Neutrophil (primary cell): ENCODE measurements around the gene ATP11A.

ENCODE experiments used
- H3K27ac ChIP-seq: fragments of 200-600 bp; sonication (generic); 2 replicates; pipeline ENCODE4 v1.5.1; 2016; ENCODE audit warnings: mild to moderate bottlenecking, moderate library complexity
- H3K27me3 ChIP-seq: fragments of 200-600 bp; sonication (generic); 2 replicates; pipeline ENCODE4 v1.6.0; 2016; ENCODE audit warnings: mild to moderate bottlenecking
- H3K36me3 ChIP-seq: fragments of 200-600 bp; sonication (generic); 2 replicates; pipeline ENCODE4 v1.5.1; 2017
- H3K4me1 ChIP-seq, 2 experiments: fragments of 200-600 bp in 1 of 2; sonication (generic) in 1 of 2; 1 replicate in 1 of 2; 2 replicates in 1 of 2; pipeline versions ENCODE4 v1.5.1 to v1.6.1; 2013 to 2016; ENCODE audit warnings: low read depth in 1 of 2, low read length in 1 of 2, mild to moderate bottlenecking in 1 of 2, moderate library complexity in 1 of 2; ENCODE audit not compliant: control insufficient read depth in 1 of 2, insufficient read depth in 1 of 2
- H3K4me3 ChIP-seq, 2 experiments: fragments of 200-600 bp in 1 of 2; sonication (generic) in 1 of 2; 1 replicate in 1 of 2; 2 replicates in 1 of 2; pipeline ENCODE4 v1.5.1; 2013 to 2016; ENCODE audit warnings: low read depth in 1 of 2, low read length in 1 of 2, mild to moderate bottlenecking in 1 of 2, moderate library complexity in 1 of 2
- H3K9me3 ChIP-seq: fragments of 200-600 bp; sonication (generic); 2 replicates; pipeline ENCODE4 v1.5.1; 2016
- TF ChIP-seq, protein P1 (sequence below): fragments of 200-600 bp; sonication (generic); IDR thresholded peaks from 2 replicates; pipeline ENCODE4 v1.5.1; 2016; ENCODE audit warnings: antibody characterized with exemption

The ATP11A gene

DNA sequence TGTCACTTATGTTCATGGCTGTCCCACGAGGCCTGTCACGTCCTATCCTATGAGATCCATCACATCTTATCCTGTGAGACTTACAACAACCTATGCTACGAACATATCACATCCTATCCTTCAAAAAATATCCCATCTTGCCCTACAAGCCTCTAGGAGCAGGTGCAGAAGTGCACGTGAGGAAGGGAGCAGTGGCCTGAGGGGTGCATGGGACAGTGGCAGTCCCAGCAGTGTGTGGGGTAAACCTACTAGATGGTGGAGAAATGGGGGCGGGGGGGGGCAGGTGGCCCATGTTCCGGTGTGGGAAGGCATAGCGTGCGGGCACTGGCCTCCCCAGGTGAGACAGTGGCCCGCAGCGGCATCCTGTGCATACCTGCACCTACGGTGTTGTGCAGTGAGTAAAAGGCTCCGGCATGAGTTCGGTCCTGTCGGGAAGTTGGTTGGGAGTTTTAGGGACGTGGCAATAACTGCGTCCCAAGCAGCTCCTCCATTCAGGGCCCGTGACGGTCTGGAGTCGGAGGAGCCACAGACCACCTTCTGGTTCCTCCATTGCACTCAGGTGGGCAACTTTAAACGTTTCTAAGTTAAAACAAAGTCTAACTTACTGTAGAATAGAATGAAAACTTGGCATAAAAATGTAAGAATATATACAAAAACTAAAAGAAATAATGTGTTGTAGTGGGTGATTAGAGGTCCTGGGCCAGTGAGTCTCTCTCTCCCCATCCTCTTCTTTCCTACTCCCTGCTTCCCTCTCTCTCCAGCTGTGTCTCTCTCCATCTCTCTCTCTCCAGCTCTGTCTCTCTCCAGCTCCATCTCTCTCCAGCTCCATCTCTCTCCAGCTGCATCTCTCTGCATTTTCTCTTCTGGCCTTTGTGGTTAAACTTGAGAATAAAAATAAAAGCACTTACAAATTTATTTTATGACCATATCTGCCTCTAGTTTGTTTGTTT is 42.1 kb downstream of the ATP11A start:
- no peaks in the 10 kb centered on the region for H3K9me3 ChIP-seq
- TF ChIP-seq, protein P1, sequence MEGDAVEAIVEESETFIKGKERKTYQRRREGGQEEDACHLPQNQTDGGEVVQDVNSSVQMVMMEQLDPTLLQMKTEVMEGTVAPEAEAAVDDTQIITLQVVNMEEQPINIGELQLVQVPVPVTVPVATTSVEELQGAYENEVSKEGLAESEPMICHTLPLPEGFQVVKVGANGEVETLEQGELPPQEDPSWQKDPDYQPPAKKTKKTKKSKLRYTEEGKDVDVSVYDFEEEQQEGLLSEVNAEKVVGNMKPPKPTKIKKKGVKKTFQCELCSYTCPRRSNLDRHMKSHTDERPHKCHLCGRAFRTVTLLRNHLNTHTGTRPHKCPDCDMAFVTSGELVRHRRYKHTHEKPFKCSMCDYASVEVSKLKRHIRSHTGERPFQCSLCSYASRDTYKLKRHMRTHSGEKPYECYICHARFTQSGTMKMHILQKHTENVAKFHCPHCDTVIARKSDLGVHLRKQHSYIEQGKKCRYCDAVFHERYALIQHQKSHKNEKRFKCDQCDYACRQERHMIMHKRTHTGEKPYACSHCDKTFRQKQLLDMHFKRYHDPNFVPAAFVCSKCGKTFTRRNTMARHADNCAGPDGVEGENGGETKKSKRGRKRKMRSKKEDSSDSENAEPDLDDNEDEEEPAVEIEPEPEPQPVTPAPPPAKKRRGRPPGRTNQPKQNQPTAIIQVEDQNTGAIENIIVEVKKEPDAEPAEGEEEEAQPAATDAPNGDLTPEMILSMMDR, result no peak
- no peak overlapping the region for H3K27ac ChIP-seq
- no peaks in the 10 kb centered on the region for H3K4me1 ChIP-seq
- no peak overlapping the region for H3K4me3 ChIP-seq
- H3K36me3 ChIP-seq, result peaks cover 27% of the 10 kb centered on the region
- H3K27me3 ChIP-seq, result no peaks in the 10 kb centered on the region

GRCh38 chr13:112732679-112733078 is 42.8 kb downstream of the ATP11A start:
- Histone ChIP-seq H3K9me3 (no peaks in the 10 kb centered on the region), H3K36me3 (peaks cover 27% of the 10 kb centered on the region), H3K4me1 (no peaks in the 10 kb centered on the region), H3K27me3 (no peaks in the 10 kb centered on the region), H3K4me3 (no peak overlapping the region), H3K27ac (no peak overlapping the region)
- TF ChIP-seq, protein P1, result no peak

- Histone ChIP-seq H3K4me1 (no peaks in the 10 kb centered on the region), H3K27ac (peak overlapping the region; percentile 8), H3K4me3 (no peak overlapping the region), H3K9me3 (no peaks in the 10 kb centered on the region), H3K27me3 (no peaks in the 10 kb centered on the region), H3K36me3 (peaks cover 24% of the 10 kb centered on the region)
- TF ChIP-seq, protein P1, result no peak
These were observed 43.3 kb downstream of the ATP11A start for GRCh38 chr13:112733112-112733511.

DNA sequence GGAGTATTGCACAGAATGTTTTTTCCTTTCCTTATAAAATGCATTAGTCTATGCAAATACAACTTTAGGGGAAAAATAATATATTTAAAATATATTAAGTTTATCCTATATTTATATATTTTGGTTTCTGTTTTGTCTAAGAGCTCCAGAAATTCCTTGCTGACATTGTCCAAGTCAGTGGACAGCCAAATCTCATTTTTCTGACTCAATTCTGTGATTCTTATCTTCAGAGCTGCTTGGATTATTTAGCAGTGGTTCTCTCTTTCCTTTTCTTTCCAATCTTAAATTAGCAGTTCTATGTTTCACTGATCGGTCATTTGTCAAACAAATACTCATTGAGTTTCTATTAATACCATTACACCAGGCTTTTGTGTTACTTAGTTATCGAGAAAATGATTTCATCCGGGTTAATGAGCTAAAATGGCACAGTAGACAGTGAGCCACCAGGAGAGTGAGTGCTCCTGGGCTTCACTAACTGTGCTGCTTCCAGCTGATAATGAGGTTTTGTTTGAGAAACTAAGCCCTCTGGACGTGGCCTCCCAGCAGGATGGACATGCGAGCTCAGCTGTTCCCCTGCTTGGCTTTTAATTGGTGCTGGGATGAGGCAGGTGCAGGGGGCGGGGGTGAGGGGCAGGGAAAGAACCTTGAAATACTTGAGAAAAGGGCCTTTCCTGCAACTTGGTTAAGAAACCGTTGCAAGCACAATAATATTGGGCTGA is 44.0 kb downstream of the ATP11A start:
- Histone ChIP-seq H3K4me1 (no peaks in the 10 kb centered on the region), H3K4me3 (no peak overlapping the region), H3K36me3 (peaks cover 19% of the 10 kb centered on the region), H3K27ac (no peak overlapping the region), H3K9me3 (no peaks in the 10 kb centered on the region), H3K27me3 (no peaks in the 10 kb centered on the region)
- TF ChIP-seq, protein P1, result no peak

DNA sequence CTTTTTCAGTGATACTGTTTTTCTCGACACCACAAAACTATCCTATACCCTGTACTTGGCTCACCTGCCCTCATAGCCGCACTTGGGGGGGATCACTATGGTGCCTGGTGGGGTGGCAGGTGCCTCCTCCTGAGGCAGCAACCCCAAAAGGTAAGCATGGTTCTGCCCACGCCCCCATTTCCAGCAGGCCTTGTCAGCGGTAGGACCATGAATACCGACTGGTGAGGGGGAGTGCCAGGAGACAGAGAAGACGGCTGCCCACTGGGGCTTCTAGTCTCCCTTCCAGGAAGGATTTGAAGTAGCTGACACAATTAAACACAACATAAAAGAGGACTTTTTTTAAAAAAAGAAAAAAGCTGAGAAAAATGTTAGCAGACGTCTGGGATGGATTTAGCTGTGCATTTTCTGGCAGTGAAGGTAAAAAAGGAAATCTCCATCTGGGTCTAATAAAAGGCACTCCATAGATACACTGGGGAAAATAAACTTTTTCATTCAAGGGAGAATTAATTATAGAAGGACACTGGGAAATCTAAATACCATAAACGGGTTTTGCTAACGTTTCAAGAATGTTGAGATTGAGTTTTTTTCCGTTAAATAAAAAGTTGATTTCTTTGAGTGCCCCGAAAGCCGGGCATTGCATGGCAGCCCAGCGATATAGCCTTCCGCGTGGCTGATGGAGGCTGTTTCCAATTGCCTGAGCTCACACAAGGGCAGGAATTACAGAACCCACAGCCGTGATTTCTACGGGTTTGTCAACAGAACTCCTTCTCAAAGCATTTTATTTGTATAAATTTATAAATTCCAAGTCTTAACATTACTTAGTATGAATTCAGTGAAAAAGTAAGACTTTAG is 45.1 kb downstream of the ATP11A start:
- TF ChIP-seq, protein P1, result no peak
- H3K4me1 ChIP-seq, result no peaks in the 10 kb centered on the region
- H3K27ac ChIP-seq, result no peak overlapping the region
- no peaks in the 10 kb centered on the region for H3K9me3 ChIP-seq
- H3K36me3 ChIP-seq, result peaks cover 10% of the 10 kb centered on the region
- no peaks in the 10 kb centered on the region for H3K27me3 ChIP-seq
- H3K4me3 ChIP-seq, result no peak overlapping the region
